NCI-H510A (cell line): Measurements from ENCODE around the gene ALKBH5.

Experiments used
- DNase-seq: peaks from one replicate; lab custom pipeline; 2025; lab: John Stamatoyannopoulos, UW

The ALKBH5 gene

GRCh38 chr17:18183334-18184142 lies at the start of gene ALKBH5:
ALKBH5 (plus strand) TSS chr17:18183828; CDS start chr17:18184244, 416 bp downstream.
- peak; percentile 98 for DNase-seq

DNA sequence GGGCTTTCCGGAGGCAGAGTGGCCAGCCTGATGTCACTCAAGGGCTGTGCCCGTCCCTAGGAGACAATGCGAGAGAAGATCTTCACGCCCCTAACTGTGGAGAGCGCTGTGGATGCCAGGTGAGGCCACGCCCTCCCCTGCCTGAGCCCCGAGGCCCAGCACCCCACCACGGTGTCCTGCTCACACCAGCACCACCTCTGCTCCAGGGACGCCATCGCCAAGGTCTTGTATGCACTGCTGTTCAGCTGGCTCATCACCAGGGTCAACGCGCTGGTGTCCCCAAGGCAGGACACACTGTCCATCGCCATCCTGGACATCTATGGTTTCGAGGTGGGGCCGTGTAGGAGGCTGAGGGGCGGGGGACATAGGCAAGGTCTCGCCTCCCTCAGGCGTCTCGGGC lies 47.3 kb upstream of the ALKBH5 start:
- no peak for DNase-seq

GRCh38 chr17:18138065-18138749 lies 45.4 kb upstream of the ALKBH5 start:
- no peak for DNase-seq

DNA sequence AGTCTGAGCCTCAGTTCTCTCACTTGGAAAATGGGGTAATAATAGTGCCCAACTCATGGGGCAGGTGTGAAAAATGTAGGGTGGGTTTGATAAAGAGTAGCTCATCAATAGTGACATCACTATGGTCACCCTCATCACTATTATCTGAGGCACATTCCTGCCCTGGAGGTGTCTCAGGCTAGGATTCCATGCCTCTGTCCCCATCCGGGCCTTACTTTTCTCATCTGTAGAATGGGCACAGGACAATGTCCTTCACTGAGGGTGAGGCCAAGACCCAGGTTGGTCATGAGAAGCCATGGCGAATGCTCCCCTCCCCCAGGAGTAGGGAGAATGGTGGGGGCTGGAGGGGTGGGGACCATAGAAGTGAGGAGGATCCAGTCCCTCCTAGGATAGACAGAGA lies 44.5 kb upstream of the ALKBH5 start:
- DNase-seq: no peak

- DNase-seq: no peak
These were observed 44.1 kb upstream of the ALKBH5 start for GRCh38 chr17:18139498-18139897.

DNA sequence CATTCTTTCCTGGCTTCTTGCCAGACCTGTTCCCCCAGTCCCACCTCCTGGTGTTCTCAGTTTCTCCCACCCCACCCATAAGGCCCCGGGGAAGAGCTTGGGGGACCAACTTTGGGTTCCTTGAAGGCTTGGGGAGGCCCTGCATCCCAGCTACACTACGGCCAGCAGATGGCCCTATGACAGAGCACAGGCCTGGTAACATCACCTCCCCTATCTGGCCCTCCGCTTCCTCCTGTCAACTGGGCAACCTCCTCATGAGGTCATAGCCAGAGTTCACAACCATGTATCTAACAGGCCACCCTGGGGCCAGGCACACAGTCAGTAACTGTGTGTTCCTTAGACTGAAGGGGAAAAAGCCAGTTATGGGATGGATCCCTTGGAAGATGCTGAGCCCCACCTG lies 43.7 kb upstream of the ALKBH5 start:
- DNase-seq: no peak

DNA sequence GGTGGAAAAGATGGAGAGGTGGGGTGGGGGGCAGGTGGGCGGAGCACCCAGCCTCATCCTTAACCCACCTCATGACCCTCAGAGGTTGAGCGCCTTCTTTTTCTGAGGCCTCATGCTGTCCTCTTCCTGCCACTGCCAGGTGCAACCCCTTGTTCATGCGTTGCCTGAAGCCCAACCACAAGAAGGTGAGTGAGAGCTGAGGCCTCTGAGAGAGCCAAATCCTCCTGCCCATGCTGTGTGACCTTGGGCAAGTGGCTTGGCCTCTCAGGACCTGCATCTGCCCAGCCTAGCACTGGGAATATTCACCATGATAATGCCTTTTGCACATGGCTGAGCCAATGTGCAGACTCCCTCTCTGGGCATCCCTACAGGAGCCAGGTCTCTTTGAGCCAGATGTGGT lies 43.0 kb upstream of the ALKBH5 start:
- DNase-seq: no peak

- DNase-seq: no peak
These were observed 42.3 kb upstream of the ALKBH5 start for GRCh38 chr17:18141210-18141803.

DNA sequence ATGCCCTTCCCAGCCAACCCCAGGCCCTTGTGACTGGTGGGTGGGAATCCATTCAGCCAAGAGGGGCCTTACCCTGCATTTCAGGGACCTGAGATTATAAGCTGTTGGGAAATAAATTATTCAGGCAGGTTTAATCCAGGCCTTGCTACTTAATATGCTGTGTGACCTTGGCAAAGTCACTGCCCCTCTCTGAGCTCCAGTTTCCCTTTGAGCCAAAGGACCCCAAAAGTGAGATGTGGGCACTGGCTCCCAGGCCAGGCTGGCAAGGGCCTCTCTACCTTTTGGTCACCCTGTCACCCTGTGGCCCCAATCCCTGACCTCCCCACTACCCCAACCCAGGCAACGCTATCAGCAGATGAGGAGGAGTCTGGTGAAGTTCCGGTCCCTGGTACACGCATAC lies 41.2 kb upstream of the ALKBH5 start:
- no peak for DNase-seq

DNA sequence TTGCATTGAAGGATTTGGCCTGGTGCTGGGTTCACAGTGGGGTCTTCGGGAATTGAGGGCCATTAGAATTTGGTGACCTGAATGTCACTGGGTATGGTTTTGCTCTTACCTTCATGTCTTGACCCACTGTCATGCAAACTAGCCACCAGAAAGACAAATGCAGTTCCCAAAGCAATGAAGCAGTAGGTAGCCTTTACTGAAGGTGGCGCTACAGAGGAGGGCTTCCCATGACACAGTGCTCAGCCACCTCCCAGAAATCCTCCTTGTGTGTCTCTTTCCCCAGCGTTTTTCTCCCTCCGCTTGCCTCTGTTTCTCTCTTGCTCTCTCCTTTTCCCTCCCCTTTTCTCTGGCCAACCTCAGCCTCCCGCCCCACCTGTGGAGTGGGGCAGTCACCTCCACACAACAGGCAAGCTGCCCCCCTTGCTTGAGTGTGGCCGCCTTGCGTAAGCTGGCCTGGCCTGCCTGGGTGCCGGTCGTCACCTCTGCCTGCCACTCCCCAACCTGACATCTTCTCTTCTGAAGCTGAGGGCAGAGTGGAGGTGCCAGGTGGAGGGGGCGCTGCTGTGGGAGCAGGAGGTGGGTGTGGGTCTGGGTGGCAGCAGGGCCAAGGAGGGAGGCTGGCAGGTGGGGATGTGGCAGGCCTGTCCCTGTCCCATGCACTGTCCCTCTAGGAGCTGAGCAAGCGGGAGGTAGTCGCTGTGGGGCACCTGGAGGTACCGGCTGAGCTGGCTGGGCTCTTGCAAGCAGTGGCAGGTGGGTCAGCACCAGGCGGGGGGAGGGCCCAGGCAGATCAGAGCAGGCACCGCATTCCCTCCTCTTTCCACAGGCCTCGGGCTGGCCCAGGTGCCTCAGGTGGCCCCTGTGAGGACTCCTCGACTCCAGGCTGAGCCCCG lies 40.3 kb upstream of the ALKBH5 start:
- DNase-seq: peak; percentile 35

DNA sequence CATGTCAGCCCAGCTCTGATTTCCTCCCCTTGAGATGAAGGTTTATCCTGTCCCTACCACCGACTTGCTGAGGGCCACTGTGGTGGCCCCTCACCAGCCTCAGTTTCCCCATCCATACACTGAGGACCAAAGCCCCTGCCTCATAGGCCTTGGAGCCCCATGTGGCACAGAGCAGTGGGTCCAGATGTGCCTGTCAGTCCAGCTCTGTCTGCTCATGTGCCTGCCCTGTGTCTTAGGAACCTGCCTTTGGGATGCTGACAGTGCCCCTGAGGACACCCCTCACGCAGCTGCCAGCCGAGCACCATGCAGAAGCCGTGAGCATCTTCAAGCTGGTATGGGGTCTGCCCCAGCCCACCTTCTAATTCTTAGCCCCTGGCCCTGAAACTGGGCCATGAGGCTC lies 39.4 kb upstream of the ALKBH5 start:
- DNase-seq: no peak

DNA sequence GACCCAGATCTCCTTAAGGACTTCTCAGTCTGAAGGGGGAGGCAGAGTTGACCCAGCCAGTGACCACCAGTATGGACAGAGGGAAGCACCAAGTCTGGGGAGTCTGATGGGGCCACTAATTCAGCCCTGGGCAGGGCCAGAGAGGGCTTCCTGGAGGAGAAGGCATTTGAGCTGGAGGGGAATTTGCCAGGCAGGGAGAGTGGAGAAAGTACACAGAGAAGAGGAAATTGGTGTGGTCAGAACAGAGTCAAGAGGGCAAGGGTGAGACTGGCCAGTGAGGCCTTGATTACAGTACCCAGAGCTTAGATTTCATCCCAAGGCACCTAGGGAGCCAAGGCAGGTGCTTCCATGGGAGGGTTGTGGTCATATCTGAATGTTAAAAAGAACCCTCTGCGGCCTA lies 38.8 kb upstream of the ALKBH5 start:
- DNase-seq: no peak

- DNase-seq: no peak
These were observed 37.8 kb upstream of the ALKBH5 start for GRCh38 chr17:18145811-18146210.

DNA sequence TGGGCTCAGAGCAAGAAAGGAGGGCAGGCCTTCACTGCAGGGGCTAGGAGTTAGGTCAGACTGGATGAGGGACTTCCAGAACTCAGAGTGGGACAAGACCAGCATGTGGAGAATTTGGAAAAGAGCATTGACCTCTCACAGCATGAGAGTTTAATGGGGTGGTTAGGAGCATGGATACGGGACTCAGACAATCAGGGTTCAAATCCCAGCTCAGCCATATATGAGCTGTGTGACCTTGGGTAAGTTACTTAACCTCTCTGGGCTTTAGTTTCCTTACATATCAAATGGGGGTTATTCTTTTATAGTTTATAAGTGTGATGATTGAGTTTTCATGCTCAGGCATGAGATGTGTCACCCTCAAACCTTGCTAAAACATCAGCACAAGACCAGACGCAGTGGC lies 37.4 kb upstream of the ALKBH5 start:
- no peak for DNase-seq

GRCh38 chr17:18146980-18147379 lies 36.6 kb upstream of the ALKBH5 start:
- no peak for DNase-seq

DNA sequence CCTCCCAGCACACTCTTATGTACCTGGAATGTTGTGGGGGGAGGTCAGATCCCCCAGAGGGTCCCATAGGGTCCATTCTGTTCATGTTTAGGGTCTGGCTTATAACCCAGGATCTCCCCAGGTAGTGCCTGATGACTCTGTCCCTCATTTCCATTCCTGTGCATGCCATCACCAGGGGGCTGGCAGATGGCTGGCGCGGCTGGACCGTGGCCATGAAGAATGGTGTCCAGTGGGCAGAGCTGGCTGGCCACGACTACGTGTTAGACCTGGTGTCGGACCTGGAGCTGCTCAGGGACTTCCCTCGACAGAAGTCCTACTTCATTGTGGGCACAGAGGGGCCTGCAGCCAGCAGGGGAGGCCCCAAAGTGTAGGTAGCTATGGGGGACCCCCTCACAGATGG lies 35.0 kb upstream of the ALKBH5 start:
- DNase-seq: no peak

- no peak for DNase-seq
These were observed 32.3 kb upstream of the ALKBH5 start for GRCh38 chr17:18151290-18151689.

DNA sequence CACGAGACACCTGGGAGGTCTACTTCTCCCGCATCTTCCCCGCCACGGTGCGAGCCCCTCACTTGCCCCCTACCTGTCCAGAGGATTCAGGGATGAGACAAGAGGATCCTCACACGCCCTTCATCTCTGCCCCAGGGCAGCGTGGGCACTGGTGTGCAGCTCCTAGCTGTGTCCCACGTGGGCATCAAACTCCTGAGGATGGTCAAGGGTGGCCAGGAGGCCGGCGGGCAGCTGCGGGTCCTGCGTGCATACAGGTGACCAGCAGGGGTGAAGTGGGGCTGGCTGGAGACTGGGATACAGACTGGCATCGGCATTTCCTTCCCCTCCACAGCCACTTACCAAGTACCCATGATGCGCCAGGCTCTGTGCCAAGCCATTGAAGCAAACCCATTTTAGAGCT lies 28.4 kb upstream of the ALKBH5 start:
- no peak for DNase-seq

GRCh38 chr17:18156171-18156975 lies 27.3 kb upstream of the ALKBH5 start:
- no peak for DNase-seq

- DNase-seq: no peak
These were observed 26.7 kb upstream of the ALKBH5 start for GRCh38 chr17:18156976-18157280.

DNA sequence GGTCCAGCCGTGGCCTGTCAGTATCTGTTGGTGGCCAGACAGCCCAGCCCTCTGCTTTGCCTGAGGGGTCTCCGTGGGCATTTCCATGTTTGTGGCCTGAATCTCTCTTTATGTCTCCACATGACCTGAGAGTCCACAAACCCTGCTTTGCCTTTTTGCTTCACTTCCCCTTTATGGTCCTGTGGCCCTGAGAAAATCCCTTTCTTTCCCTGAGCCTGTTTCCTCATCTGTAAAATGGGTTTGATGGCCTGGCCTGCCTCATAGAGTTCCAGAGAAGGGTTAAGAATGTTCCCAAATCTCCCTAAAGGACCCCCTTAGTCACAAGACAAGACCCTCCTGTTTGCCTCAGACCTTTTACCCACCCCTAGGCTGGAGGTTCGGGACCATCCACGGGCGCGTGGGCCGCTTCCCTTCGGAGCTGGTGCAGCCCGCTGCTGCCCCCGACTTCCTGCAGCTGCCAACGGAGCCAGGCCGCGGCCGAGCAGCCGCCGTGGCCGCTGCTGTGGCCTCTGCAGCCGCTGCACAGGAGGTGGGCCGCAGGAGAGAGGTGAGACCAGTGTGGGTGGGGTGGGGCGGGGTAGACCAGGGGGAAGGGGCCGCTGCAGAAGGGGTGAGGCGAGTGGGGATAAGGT lies 26.2 kb upstream of the ALKBH5 start:
- DNase-seq: no peak
